K562 (cell line): ENCODE measurements around the gene SPHK2. TPM values are rescaled to one million over a fixed set of nuclear protein-coding genes. Genes with fewer than 3 reads are reported as not detected.

Experiments
- ARID4B ChIP-seq: sonication (generic); formaldehyde crosslinking; IDR thresholded peaks from 2 replicates; pipeline ENCODE4 v1.8.0; 2022; ENCODE audit warnings: mild to moderate bottlenecking, missing genetic modification reagents
- CBX2 ChIP-seq: fragments of 200-600 bp; sonication (generic); IDR thresholded peaks from one replicate; pipeline ENCODE4 v1.6.1; 2012; ENCODE audit warnings: mild to moderate bottlenecking, low read length, inconsistent platforms; ENCODE audit not compliant: insufficient read depth, poor library complexity, severe bottlenecking
- CTCFL ChIP-seq: IDR thresholded peaks from 2 replicates; pipeline ENCODE4 v1.6.1; 2011; ENCODE audit warnings: borderline replicate concordance, low read depth, mild to moderate bottlenecking, moderate library complexity, low read length; ENCODE audit not compliant: insufficient read depth, poor library complexity, severe bottlenecking
- E2F5 ChIP-seq: sonication (generic); formaldehyde crosslinking; IDR thresholded peaks from 2 replicates; pipeline ENCODE4 v1.8.0; 2022; ENCODE audit warnings: mild to moderate bottlenecking, missing genetic modification reagents
- GMEB1 ChIP-seq: fragments of 250-450 bp; sonication (Bioruptor Pico); IDR thresholded peaks from 2 replicates; pipeline ENCODE4 v1.4.0; 2020; ENCODE audit warnings: mild to moderate bottlenecking
- MEF2D ChIP-seq: conservative IDR thresholded peaks from 2 replicates; pipeline ENCODE4 v1.6.1; 2016; ENCODE audit warnings: low read depth, missing genetic modification characterization, missing compliant biosample characterization
- SP2 ChIP-seq: IDR thresholded peaks from 2 replicates; pipeline ENCODE4 v1.6.1; 2011; ENCODE audit warnings: mild to moderate bottlenecking, low read depth, low read length, moderate library complexity; ENCODE audit not compliant: poor library complexity, severe bottlenecking; ENCODE audit errors: extremely low read depth
- THAP12 ChIP-seq: fragments of 250-450 bp; sonication (Bioruptor Pico); IDR thresholded peaks from 2 replicates; pipeline ENCODE4 v1.9.0; 2021; ENCODE audit warnings: mild to moderate bottlenecking, inconsistent platforms
- TRIM25 ChIP-seq: fragments of 450-650 bp; IDR thresholded peaks from 2 replicates; pipeline ENCODE4 v1.7.0; 2016; ENCODE audit warnings: borderline replicate concordance
- ZNF140 ChIP-seq: fragments of 250-450 bp; sonication (Bioruptor Pico); IDR thresholded peaks from 2 replicates; pipeline ENCODE4 v1.8.0; 2021; ENCODE audit warnings: moderate library complexity, mild to moderate bottlenecking, inconsistent platforms
- ZNF263 ChIP-seq: sonication (generic); formaldehyde crosslinking; IDR thresholded peaks from 2 replicates; pipeline ENCODE4 v1.8.0; 2022; ENCODE audit warnings: mild to moderate bottlenecking, missing genetic modification reagents, borderline replicate concordance
- polyA plus RNA-seq, 8 experiments: library from polyadenylated mRNA; depleted of rRNA in 4 of 8; stranded (reverse) in 5 of 8; unstranded in 3 of 8; fragments of >200 nt; fragmentation: Nextera tagmentation in 2 of 8; fragmentation: Illumina TruSeq in 1 of 8; extraction: Ambion mirVana in 2 of 8; extraction: Trizol in 1 of 8; gene quantifications; 2 replicates each; pipeline versions ENCODE4 v1.2.1 to v1.2.3, GENCODE V29; 2011 to 2014; ENCODE audit warnings: inconsistent platforms in 1 of 8, missing spikeins in 1 of 8
- total RNA-seq, 7 experiments: library from RNA; depleted of rRNA in 6 of 7; stranded (reverse); fragments of >200 nt in 6 of 7; fragmentation: Illumina TruSeq in 2 of 7; extraction: Trizol in 2 of 7; gene quantifications; 2 replicates each; pipeline versions ENCODE4 v1.2.1 to v1.2.3, GENCODE V29; 2011 to 2021; ENCODE audit warnings: low replicate concordance in 1 of 7

The SPHK2 gene
- total and polyA plus RNA-seq, 9 of the 15 experiments (the other 6 are each of a cell fraction or from before 2014, with no cell fraction given), result 0.10 to 15.2 (median 2.9) TPM

GRCh38 chr19:48637449-48637947, 18.2 kb downstream of the SPHK2 start (continued):
- TF ChIP-seq ARID4B, result peak; percentile 60; the same call in 1 of the 2 replicates
- TF ChIP-seq SP2, result peak; percentile 74
- peak; percentile 91 for TF ChIP-seq E2F5 (CRISPR knock-in tag)
- peak; percentile 86 for TF ChIP-seq CTCFL
- TF ChIP-seq CBX2, result no peak
- 0 out of 2 replicates have a peak, but pooled peaks have one; percentile 26 for TF ChIP-seq MEF2D
- TF ChIP-seq ZNF263, result peak; percentile 75; the same call in 1 of the 2 replicates
- peak; percentile 71 for TF ChIP-seq GMEB1
- no peak for TF ChIP-seq TRIM25
- peak; percentile 59; the same call in 1 of the 2 replicates for TF ChIP-seq THAP12 (CRISPR knock-in tag)
- TF ChIP-seq ZNF140 (CRISPR knock-in tag), result no peak
